GM21619 (cell line): ENCODE data around the gene TRRAP.

ENCODE experiments used
- ATAC-seq: cut with Tn5 transposase; IDR thresholded peaks from one replicate; pipeline ENCODE4 v1.9.1; 2021; ENCODE audit not compliant: unreplicated experiment

Gene TRRAP

DNA sequence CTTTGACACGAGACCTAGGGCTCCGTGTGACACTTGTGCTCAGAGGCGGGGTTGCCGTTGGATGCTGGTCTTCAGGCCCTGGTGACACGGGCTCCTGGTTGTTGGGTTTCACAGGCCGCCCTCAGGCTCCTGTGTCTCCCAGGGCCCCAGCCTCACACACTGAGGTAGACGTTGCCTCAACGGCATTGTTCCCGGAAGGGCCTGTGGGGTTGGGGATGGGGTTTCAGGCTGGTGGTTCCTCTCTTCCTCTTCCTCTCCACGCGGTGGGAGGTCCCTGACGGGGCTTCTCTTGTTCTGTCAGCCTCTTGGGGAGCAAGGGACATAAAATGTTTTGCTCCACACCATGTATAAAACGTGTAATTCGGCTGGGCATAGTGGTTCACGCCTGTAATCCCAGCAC, 125.1 kb downstream of the TRRAP start:
- ATAC-seq = no peak

DNA sequence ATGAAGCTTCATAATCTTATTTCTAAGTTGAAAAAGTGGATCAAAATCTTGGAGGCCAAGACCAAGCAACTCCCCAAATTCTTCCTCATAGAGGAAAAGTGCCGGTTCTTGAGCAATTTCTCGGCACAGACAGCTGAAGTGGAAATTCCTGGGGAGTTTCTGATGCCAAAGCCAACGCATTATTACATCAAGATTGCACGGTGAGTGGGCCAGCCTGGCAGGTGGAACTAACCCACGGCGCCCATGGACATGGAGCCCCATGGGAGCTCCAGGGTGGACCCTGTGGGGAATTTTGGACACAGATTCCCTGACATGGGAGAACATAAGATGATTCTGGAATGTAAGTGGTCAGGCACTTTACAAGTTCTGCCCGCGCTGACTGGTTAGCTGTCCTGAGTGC, 125.9 kb downstream of the TRRAP start:
- ATAC-seq = no peak

DNA sequence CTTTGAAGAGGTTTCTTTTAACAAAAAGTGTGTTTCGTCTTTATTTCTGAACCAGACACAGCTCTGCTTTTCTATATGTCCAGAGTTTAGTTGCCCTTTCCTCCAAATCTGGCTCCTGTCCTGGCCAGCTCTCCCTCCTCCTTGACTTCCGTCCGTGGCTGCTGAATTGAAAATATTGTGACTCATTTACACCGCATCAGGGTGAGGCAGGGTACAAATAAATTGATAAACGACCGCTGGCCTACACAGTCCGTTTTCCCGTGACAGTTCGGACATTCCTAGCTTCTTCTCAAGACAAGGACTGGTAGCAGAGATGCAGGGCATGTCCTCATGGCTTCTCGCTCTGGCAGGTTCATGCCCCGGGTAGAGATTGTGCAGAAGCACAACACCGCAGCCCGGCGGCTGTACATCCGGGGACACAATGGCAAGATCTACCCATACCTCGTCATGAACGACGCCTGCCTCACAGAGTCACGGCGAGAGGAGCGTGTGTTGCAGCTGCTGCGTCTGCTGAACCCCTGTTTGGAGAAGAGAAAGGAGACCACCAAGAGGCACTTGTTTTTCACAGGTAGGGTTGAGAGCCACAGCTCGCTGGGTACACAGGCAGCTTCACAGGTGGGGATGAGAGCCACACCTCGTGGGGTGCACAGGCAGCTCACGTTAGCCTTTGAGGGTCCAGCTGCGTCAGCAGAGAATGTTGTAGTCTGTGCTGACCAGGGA, 126.6 kb downstream of the TRRAP start:
- ATAC-seq = no peak

DNA sequence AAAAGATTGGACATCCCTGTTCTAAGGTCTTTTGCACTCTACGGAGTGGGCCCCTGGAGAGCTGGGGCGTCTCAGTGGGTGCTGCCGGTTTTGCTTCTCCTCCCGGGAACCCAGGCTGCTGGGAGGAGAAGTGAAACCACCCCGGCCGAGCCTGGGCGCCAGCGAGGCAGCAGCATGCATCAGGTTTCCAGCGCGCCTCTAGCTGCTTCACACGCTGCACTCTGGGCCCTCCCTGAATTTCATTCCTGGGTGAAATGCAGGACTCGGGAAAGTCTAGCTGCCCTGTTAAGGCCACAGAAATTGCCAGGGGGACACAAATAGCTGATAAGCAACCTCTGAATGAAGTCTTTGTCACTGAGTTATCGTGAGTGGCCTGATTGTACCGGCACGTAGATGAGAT, 127.4 kb downstream of the TRRAP start:
- no peak for ATAC-seq

DNA sequence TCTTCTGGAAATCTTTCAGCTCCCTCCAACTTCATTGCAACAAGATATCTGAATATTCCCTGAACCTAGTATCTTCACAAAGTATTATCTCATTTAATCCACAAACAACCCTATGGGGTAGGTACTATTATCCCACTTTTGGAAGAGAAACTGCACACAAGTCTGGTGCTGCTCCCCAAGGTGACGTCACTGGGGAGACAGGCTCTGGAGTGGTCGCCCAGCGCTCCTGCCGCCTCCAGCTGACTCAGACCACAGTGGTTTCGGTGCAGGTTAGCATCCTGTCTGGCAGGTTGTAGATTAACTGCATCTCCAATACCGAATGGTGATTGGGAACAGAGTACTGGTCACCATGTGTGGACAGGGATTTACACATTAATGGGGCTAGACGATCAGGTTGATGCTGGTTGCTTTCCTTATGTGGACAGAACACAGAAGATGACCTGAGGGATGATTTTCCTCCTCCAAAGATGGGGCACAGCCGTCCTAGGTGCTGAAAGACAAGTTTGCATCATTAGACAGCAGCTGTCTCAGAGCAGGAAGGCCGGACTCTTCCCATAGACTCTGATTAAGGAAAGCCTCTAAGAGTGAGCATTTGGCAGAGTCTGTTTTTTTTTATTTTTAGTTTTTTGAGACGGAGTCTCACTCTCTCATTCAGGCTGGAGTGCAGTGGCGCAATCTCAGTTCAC, 128.6 kb downstream of the TRRAP start:
- no peak for ATAC-seq

DNA sequence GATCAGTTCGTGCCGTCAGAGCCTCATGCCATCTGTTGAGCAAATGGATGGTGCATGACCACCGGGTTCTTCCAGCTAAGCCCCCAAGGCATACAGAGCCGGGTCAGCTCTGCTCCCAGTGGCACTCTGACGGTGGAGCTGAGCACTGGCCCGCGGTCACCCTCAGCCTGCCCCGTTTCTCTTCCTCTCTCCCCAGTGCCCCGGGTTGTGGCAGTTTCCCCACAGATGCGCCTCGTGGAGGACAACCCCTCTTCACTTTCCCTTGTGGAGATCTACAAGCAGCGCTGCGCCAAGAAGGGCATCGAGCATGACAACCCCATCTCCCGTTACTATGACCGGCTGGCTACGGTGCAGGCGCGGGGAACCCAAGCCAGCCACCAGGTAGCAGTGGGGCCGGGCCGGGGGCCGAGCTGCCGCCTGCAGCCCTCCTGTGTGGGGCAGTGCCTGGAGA, 129.9 kb downstream of the TRRAP start:
- ATAC-seq = no peak

DNA sequence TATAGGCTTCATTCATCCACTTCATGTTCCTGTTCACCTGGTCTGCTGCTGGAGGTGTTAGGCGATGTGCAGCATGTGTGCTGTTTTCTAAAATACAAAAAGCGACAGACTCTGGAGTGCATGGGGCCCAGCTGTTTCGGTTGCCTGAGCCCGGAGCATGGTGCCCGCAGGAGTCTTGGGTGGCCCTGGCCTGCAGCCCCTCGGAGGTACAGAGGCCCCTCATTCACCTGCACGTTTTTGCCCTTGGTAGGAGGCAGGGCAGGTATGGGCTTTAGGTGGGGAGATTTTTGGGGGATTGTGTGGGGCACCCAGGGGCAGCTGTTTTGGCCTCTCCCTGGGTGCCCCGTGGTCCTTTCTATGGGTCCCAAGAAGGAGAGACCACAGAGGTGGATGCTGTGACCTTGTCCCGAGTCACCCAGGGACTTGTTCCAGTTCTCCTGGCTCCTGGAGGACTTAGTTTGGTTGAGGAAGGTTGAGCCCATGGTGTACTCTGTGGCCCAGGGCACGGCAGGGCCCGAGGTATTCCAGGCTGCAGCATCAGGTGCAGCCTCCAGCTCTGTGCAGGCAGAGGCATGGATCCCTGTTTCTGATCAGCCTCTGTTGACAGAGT, 130.7 kb downstream of the TRRAP start:
- no peak for ATAC-seq

DNA sequence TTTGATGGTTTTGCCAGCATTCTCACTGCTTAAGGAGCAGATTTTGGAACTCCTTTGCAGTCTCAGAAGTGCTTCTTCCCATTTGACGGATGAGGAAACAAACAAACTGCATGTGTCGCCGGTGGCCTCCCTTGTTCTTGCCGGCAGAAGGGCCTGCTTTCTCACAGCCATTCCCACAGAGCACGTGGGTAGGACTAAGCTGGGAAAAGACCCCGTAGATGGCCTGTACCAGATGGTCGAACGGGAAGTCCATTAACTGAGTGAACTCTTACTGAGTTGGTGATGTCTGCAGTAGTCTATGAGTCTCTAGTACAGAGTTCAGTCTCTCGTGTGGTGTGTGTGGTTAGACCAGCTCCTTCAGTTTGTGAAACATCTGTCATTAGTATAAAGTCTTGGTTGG, 131.9 kb downstream of the TRRAP start:
- ATAC-seq = no peak

DNA sequence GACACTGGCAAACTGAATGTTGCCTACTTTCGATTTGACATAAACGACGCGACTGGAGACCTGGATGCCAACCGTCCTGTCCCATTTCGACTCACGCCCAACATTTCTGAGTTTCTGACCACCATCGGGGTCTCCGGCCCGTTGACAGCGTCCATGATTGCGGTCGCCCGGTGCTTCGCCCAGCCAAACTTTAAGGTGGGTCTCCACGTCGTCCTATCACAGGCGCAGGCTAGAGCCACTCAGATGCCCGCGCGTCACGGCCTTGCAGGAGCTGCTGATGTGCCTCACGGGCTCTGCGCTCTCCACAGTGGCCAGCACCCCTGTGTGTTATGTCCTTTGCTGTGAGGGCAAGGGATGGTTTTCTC, 133.0 kb downstream of the TRRAP start:
- ATAC-seq = no peak

DNA sequence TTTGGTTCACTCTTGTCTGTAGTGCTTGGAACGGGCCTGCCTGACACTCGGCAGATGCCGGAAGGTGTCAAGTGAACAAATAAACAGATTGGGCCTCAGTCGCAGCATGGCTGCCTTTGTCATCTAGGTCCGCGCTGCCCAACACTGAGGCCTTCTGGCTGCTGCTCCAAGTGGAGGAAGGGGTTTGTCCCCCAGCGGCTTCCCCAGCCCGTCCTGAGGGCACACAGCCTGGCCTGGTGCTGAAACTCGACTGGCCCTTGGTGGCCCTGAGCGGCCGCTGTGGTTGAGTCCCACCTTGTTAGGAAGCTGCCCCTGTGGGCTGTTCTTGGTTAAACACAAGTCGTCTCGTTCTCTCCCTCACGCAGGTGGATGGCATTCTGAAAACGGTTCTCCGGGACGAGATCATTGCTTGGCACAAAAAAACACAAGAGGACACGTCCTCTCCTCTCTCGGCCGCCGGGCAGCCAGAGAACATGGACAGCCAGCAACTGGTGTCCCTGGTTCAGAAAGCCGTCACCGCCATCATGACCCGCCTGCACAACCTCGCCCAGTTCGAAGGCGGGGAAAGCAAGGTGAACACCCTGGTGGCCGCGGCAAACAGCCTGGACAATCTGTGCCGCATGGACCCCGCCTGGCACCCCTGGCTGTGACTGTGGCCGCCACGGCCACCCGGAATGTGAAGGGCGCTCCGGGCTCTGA, 133.5 kb downstream of the TRRAP start:
- no peak for ATAC-seq

DNA sequence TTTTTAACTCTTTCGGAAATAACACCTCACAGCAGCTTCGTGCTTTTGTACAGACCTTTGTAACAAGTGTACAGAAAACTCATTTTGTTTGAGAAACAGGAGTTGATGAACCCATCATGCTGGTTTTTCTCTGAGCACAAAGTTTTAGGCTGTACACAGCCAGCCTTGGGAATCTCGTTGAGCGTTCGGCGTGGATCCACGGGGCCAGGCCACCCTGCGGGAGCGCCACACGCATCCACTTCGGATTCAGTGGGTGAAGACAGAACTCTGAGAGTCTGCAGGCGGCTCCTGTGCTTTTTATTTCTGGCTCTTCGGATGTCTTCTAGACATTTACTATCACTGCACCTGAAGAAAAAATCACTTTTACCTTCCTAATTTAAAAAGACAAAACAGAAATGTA, 134.4 kb downstream of the TRRAP start:
- no peak for ATAC-seq

DNA sequence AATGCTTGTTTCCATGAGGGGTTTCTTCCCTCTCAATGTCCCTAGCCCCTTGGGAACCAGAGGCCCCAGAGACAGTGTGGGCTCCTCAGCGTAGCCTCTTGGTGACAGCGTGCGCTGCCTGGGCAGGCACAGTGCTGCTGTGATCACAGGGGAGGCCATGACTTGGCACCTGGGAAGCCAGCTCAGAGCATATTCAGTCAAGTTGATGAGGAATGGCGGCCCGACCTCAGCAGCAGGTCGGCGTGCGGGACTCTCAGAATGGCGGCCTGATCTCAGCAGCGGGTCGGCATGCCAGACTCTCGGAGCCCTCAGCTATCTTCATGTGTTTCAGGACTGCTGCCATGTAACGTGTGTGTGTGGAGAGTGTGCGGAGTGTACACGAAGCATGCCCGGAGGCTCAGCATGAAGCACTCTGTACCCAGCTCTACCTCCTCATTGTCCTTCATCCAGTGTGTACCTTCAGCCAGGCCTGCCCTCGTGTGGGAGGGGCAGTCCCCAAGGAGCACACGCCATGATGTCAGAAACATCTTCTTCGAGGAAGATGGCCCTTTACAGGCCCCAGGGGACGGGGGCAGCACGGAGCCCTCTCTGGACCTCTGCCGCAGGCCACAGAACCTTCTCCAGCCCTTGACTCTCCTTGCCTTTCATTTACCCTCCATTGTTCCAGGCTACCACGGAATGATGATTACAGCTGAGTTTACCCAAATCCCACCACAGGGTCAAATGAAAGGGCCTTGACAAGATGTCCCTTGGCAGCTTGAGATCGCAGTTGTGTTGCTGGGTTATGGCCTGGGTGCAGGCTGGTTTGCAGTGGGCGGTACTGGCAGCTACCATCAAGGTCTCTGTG, 135.2 kb downstream of the TRRAP start:
- ATAC-seq = no peak

DNA sequence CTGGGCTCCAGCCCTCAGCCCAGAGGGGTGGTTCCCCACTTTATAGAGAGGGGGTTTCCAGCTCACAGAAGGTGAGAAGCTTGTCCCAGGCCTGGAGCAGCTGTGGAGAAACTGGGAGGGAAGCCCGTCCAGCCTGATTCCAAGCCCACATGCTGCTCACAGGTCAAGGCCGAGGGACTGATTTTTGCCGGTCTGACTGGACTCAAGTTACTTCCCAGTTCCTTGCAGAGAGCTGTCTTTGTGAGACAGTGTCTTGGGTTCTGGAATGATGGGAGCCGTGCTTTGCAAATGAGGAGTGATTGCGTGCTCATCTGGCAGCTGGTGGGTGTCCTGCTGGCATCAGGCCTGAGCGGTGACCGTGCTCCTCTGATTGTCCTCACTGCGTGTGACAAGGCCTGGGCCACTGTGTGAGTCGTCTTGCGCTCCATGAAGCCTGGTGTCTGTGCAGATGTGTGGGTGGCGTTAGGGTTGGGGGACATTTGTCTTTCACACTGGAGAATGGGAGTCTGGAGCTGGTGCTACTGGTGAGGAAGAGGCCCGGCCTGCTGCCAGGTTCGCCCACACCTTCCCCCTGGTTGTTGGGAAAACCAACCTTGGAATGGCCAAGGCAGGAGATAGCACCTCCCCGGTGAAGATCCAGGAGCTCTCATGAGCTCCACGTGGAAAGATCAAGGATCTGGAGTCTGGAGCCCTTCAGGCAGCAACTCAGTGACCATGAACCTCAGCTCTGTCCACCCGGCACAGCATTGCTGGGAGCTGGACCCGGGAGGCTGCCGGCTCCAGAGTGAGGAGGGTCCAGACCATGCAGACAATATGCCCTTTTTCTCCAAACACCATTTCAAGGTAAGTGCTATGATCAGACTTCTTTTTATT, 136.0 kb downstream of the TRRAP start:
- no peak for ATAC-seq

DNA sequence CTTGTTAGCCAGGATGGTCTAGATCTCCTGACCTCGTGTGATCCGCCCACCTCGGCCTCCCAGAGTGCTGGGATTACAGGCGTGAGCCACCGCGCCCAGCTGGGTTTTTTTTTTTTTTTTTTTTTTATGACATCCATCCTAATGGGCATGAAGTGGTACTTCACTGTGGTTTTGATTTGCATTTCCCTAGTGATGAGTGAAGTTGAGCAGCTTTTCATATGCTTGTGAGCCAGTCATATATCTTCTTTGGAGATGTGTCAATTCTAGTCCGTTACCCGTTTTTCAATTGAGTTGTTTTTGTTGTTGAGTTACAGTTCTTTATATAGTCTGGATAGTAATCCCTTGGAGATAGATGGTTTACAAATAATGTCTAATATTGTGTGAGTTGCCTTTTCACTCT, 137.9 kb downstream of the TRRAP start:
- ATAC-seq = no peak

DNA sequence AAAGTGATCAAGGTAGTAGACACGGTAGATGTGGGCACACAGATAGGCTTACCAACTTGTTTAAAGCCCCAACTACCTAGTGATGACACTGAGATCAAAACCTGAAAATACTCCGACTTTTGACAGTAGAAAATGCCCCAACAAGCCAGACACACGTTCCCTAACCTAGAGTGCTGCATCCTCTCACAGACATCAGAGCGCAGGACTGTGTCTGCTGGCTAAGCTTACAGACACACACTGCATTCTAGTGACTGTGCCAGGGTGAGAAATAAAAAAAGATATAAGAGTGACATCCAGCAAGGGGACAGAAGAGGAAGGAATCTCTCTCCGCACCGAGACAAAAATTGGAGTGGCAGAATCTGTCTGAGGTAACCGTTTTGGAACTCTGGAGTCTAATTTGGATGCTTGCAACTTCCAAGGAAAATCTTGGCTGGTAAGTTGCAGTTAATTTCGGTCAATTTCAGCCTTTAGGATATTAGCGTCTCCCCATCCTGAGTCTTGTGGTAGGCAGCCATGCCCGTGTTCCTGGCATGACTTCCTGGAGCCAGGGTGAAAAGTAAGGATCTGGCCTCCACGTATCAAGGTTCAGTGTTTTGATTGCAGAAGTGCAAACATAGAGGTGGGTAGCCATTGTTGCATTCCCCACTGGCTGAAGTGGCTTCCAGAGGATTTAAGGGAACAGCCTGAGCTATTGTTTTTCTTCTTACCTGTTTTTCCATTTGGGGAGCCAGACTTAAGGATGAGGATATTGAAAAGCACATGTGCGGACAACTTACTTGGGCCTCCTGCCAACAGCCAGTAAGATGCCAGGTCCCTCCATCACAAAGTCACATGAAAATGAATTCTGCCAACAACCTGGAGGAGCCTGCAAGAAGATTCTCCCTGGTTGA, 141.4 kb downstream of the TRRAP start:
- no peak for ATAC-seq

DNA sequence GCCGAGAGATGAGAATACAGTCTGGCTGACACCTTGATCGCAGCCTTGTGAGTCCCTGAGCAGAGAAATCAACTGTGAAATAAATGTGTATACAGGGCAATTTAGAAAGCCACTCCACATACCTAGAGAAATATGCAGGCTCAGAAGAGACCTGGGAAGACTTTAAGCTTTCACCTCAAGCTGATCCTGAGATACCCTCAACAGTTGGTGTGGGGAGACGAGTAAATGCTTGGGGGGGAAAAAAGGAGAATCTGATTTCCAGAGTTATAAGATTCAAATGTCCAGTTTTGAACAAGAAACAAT, 142.0 kb downstream of the TRRAP start:
- no peak for ATAC-seq

DNA sequence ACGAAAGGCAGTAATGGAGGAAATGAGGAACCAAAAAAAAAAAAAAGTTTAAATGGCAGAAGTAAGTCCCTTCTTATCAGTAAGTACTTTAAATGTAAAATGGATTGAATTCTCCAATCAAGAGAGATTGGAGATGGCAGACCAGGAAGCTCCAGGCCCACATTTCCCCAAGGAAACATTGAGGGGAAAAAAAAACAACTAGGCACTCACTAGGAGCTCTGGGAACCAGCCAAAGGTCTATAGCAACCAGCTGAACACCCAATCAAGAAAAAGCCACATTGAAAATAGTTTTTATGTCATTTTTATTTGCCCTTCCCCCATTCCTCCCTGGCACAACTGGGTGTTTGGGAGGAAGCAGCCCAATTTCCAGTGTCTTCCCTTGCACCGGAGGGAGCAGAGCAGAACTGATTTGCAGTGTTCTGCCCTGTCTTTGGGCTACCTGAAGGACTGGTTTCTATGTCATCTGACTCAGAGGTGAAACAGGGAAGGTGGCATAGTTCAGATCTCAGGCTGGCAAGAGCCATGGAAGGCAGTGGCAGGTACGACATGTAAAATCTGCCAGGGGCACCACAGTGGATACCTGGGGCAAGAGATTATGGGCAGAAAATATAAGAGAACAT, 143.7 kb downstream of the TRRAP start:
- no peak for ATAC-seq

DNA sequence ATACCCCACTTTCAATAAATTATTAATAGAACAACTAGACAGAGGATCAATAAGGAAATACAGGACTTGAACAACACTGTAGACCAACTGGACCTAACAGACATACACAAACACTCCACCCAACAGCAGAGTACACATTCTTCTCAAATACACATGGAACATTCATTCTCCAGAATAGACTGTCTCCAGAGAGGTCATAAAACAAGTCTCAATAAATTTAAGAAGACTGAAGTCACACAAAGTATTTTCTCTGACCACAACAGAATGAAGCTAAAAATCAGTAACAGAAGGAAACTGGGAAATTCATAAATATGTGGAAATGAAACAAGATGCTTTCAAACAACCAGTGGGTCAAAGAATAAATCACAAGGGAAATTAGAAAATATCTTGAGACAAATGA, 145.7 kb downstream of the TRRAP start:
- no peak for ATAC-seq

DNA sequence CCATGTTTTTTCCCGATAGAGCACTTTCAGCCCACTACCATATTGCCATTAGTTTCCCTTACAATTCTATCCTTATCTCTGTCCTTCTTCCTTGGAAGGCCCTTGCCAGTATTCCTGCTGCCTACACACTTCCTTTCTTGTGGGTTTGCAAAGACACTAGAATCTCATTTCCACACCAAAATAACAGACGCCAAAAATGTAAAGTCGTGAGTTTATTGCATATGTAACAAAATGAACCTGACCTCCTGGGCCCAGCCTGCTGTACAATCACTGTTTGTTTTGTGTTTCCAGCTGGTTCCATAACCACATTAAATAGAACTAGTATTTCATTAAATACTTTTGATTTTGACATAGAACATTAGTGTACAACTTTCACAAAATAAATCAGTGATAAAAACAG, 148.9 kb downstream of the TRRAP start:
- ATAC-seq = no peak
